T-helper 1 cell (primary cell): ENCODE measurements around the gene GPATCH8.
"Not testable (repeated sequence)": the region's sequence is repeated elsewhere in the genome, so short reads cannot be mapped to it uniquely, and the experiment has no call there.

ENCODE experiments used
- DNase-seq, 5 donors: peaks; one replicate each; pipeline ENCODE4 v3.0.0-alpha.2; 2012 to 2020

Gene GPATCH8

GRCh38 chr17:44374306-44375195, 128.7 kb downstream of the GPATCH8 start:
- DNase-seq: no peak

GRCh38 chr17:44372036-44372435, 131.2 kb downstream of the GPATCH8 start:
- DNase-seq: no peak

GRCh38 chr17:44369414-44370023, 133.7 kb downstream of the GPATCH8 start:
- peak in 1 of 5 donors; percentile 30 for DNase-seq

- DNase-seq: not testable (repeated sequence)
Observed at GRCh38 chr17:44368391-44369243, 134.6 kb downstream of the GPATCH8 start.

GRCh38 chr17:44367231-44367979, 135.8 kb downstream of the GPATCH8 start:
- no peak for DNase-seq

GRCh38 chr17:44365051-44365450, 138.2 kb downstream of the GPATCH8 start:
- not testable (repeated sequence) for DNase-seq

- peak; percentile 45 to 71 (median 48) for DNase-seq
Observed at GRCh38 chr17:44363613-44364159, 139.5 kb downstream of the GPATCH8 start, which contains the start of gene FAM171A2. FAM171A2 (minus strand) TSS chr17:44363853; CDS start chr17:44363714, 139 bp downstream.

- no peak for DNase-seq
Observed at GRCh38 chr17:44362949-44363612, 140.1 kb downstream of the GPATCH8 start.

- DNase-seq: no peak
Observed at GRCh38 chr17:44362459-44362948, 140.7 kb downstream of the GPATCH8 start.

- no peak for DNase-seq
Observed at GRCh38 chr17:44361292-44362260, 141.6 kb downstream of the GPATCH8 start.

GRCh38 chr17:44360826-44361225, 142.4 kb downstream of the GPATCH8 start:
- no peak for DNase-seq

GRCh38 chr17:44360144-44360533, 143.1 kb downstream of the GPATCH8 start:
- DNase-seq: no peak

GRCh38 chr17:44359458-44360143, 143.6 kb downstream of the GPATCH8 start:
- DNase-seq: no peak

GRCh38 chr17:44359006-44359405, 144.2 kb downstream of the GPATCH8 start:
- no peak for DNase-seq

GRCh38 chr17:44358066-44358465, 145.1 kb downstream of the GPATCH8 start:
- no peak for DNase-seq

GRCh38 chr17:44356241-44356640, 147.0 kb downstream of the GPATCH8 start:
- no peak for DNase-seq

GRCh38 chr17:44355642-44356099, 147.5 kb downstream of the GPATCH8 start:
- no peak for DNase-seq

- DNase-seq: peak in 4 of 5 donors; percentile 31 to 53 (median 43)
Observed at GRCh38 chr17:44354582-44355561, 148.3 kb downstream of the GPATCH8 start.
